D721Med (cell line): ENCODE results near the gene HLA-B.
"Not testable (repeated sequence)": the region's sequence is repeated elsewhere in the genome, so short reads cannot be mapped to it uniquely, and the experiment has no call there.

ENCODE experiments used
- DNase-seq: peaks from one replicate; pipeline ENCODE4 v3.0.0; 2011; ENCODE audit warnings: low spot score; ENCODE audit not compliant: insufficient read length
- FAIRE-seq: peaks from 2 replicates; lab custom pipeline; 2011; peaks lifted over from hg19 to GRCh38; lab: Jason Lieb, UNC
- TF ChIP-seq, protein P1 (sequence below): IDR thresholded peaks from 2 replicates; pipeline ENCODE4 v1.5.1; 2012; ENCODE audit warnings: mild to moderate bottlenecking, control low read depth; ENCODE audit not compliant: insufficient read depth; ENCODE audit errors: missing control alignments

Gene HLA-B

DNA sequence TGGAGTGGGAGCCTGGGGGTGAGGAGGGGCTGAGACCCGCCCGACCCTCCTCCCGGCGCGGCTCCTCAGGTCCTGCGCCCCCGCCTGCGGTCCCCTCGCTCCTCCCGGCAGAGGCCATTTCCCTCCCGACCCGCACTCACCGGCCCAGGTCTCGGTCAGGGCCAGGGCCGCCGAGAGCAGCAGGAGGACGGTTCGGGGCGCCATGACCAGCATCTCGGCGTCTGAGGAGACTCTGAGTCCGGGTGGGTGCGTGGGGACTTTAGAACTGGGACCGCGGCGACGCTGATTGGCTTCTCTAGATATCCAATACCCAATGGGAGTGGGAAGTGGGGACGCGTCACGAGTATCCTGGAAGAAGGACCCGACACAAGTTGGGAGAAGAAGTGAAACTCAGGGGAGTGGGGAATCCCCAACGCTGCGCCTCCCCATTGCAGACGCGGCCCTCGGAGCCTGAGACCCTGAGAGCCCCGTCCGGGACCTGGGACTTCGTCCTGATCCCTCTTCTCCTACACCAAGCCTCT is at the start of gene HLA-B:
TSS of gene HLA-B (minus strand) at position 234 of the 521 bp plus-strand sequence. CDS start at position 213, 21 bp downstream.
- TF ChIP-seq, protein P1, sequence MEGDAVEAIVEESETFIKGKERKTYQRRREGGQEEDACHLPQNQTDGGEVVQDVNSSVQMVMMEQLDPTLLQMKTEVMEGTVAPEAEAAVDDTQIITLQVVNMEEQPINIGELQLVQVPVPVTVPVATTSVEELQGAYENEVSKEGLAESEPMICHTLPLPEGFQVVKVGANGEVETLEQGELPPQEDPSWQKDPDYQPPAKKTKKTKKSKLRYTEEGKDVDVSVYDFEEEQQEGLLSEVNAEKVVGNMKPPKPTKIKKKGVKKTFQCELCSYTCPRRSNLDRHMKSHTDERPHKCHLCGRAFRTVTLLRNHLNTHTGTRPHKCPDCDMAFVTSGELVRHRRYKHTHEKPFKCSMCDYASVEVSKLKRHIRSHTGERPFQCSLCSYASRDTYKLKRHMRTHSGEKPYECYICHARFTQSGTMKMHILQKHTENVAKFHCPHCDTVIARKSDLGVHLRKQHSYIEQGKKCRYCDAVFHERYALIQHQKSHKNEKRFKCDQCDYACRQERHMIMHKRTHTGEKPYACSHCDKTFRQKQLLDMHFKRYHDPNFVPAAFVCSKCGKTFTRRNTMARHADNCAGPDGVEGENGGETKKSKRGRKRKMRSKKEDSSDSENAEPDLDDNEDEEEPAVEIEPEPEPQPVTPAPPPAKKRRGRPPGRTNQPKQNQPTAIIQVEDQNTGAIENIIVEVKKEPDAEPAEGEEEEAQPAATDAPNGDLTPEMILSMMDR = no peak
- no peak for DNase-seq
- FAIRE-seq = no peak

DNA sequence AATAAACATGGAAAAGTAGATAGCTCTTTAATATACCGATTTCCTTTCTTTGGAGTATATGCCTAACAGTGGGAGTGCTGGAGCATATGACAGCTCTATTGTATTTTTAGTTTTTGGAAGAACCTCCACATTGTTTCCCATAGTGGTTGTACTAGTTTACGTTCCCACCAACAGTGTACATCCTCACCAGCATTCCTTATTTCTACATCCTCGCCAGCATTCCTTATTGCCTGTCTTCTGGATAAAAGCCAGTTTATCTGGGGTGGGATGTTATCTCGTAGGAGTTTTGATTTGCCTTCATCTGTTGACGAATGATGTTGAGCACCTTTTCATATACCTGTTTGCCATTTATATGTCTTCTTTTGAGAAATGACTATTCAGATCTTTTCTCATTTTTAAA is 49.0 kb upstream of the HLA-B start:
- TF ChIP-seq, protein P1 = no peak
- FAIRE-seq (no peak), DNase-seq (no peak)

DNA sequence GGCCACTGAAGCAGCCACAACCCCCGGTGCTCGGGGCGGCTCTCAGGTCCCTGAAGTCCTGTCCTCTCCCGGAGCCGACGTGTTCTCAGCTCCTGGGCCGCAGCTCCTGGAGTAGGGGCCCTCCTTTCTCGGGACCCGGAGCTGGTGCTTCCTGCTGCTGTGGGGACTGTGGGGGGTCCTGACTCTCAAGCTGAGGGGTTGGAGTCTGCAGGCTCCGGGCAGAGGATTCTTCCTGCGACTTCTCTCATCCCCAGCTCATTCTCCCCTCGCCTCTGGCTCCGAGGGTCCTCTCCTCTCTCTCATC is 47.0 kb upstream of the HLA-B start:
- FAIRE-seq, DNase-seq: not testable (repeated sequence)

DNA sequence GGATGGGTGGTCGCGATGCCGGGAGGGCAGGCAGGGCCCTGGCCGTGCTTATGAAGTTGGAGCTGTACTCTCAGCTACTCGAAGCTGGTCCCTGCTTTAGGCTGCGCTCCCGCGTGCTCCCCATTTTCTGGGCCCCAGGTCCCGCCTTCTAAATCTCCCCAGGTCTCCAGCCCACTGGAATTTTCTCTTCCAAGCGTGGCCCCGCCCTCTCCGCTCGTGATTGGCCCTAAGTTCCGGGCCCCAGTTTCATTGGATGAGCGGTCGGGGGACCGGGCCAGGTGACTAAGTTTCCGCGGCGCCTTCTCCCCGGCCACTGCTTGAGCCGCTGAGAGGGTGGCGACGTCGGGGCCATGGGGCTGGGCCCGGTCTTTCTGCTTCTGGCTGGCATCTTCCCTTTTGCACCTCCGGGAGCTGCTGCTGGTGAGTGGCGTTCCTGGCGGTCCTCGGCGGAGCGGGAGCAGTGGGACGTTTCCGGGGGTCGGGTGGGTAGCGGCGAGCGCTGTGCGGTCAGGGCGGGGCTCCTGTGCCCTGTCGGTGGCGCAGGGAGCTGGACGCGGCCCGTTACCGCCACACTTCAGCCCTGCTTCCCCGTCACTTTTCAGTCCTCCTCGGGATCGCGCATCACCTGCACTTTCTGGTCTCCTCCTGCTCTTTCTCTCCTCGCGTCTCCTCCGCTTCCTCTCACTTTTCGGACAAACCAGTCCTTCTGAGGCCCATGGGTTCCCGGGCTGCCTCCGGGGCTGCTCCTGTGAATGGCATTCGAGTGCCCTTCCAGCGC is 46.5 kb upstream of the HLA-B start, which contains the start of gene MICA:
TSS of gene MICA (plus strand) at position 313 of the 778 bp plus-strand sequence. CDS start at position 351, 38 bp downstream.
- TF ChIP-seq, protein P1 = no peak
- no peak for DNase-seq
- no peak for FAIRE-seq

DNA sequence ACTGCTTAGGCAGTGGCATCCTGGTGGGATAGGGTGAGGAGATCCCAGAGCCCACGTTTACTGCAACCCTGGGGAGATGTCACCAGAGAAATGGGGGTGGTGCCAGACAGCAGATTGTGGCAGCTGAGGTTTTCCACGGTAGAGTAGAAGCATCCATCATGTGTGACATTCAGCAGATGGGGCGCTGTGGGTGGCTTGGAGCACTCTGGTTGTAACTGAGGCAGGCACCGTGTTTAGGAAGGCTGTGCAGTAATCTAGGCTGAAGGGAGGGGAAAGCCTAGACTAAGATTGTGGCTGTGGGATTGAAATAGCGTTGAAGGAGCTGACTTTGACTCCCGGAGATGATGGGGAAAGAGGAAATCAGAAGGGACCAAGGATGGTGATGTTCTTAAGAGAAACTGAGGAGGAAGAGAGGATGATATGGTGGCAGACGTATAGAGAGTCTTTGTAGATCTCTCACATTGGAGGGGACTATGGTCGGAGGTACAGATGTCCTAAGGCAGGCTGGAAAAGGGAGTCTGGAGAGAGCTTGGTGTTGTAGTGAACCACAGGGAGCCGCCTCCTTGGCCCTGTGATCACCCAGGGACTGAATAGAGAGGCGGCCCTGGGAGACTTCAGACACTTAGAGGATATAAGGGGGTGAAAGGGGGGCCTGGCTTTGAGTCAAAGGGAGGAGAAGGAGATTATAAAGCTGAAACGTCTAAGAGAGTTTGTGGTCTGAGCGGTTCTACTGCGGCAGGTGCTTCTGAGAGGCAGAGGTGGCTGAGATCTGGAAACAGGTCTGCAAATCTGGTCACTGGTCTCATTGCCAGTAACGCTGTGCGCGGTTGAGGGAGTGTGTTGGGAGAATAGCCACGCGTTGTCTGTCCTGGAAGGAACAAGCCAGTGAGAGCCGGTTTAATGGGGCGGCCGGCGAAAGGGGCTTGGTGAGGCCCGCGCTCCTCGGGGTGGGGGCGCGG is 45.6 kb upstream of the HLA-B start:
- FAIRE-seq = no peak
- TF ChIP-seq, protein P1 = no peak
- no peak for DNase-seq

DNA sequence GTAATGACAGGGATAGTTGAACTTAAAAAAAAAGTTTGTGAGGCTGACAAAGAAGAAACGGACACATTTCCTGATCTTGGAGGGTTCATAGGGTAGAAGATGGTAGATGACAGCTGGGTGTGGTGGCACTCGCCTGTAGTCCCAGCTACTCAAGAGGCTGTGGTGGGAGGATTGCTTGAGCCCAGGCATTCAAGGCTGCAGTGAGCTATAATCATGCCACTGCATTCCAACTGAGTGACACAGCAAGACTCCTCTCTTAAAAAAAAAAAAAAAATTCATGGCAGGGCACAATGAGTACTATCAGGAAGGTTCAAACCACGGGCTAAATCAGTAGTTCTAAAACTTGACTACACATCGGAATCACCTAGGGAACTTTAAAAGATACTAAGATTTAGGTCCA is 44.4 kb upstream of the HLA-B start:
- TF ChIP-seq, protein P1 = no peak
- DNase-seq (no peak), FAIRE-seq (no peak)
